CD4-positive, alpha-beta T cell treated with Interleukin-17A for 4 hours (primary cell): ENCODE data around the gene CS.
A peak's percentile ranks its signal among the peaks of the same experiment; 100 is the strongest.
"Not testable (repeated sequence)": the region's sequence is repeated elsewhere in the genome, so short reads cannot be mapped to it uniquely, and the experiment has no call there.

ENCODE experiments used
- DNase-seq: peaks from one replicate; pipeline ENCODE4 v3.0.0-alpha.2; 2020; ENCODE audit warnings: mixed read lengths

CS gene

DNA sequence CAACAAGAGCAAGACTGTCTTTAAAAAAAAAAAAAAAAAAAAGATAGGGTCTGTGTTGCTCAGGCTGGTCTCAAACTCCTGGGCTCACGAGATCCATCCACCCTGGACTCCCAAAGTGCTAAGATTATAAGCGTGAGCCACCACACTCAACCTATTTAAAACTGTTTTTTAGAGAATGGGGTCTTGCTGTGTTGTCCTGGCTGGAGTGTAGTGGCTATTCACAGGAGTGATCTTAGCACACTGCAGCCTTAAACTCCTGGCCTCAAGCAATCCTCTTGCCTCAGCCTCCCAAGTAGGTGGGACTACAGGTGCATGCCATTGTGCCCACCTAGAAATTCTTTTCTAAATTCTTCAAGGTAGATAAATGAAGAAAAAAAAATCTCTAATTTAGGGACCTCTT lies 25.8 kb downstream of the CS start:
- no peak for DNase-seq

DNA sequence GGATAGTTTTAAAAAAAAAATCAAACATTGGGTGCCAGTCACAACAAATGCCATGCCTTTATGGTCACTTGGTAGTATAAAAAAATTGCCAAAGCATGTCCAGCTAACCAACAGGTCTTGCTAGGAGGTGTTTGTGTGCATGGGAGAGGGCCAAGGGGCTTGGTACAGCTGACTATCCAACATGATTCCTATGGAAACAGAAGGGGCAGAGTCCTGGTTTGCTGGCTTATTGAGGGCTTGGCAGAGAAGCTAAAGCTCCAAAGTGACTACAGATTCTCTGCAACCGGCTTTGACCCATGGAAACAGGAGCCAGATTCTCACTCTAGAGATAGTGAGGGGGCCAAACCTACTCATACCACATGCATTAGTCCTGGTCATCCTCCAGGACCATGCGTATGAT lies 27.7 kb downstream of the CS start:
- not testable (repeated sequence) for DNase-seq

DNA sequence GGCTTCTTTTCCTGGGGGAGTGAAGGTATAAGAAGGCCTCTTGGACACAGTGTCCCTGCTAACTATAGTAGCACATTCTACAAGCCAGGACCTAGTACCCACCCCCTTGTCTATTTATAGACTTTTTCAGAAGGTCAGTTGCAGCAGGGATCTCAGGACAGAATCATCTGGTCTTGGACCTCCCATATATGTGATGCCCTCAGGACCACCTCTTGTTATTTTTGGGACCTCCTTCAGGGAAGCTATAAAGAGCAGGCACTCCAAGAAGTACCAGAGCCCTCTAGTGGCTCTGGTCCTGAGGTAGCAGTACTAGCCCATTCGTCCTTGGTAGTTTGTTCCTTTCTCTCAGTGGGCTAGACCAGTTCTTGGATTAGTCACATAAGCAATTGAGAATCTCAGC lies 29.1 kb downstream of the CS start:
- peak; percentile 16 for DNase-seq

DNA sequence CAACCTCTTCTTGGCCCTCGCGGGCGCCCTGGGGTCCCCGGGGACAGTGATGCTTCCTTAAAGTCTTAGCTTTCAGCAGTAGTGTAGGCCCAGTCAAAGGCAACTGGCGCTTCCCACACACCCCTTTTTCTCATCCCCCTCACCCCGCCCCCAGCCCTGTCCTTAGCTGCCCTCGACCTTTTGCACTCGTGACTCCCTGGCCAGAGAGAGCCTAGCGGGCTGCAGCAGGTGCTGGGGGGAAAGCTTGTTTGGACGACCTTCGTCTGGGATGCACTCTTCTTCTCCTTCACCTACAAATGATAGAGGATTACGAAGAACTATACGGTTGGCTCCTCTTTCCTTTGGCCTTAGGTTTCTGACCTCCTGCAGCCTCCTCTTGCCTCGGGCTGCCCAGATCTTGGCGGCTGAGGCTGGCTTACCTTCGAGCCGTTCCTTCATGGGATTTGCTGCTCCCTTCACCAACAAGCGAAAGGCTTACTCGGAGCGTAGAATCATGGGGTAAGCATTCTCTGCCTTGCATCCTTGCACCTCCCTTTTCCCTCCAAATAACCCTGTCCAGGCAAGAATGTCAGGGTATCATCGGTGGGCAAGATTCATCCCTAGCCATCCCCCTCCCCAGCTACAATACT lies 32.6 kb downstream of the CS start:
- no peak for DNase-seq

DNA sequence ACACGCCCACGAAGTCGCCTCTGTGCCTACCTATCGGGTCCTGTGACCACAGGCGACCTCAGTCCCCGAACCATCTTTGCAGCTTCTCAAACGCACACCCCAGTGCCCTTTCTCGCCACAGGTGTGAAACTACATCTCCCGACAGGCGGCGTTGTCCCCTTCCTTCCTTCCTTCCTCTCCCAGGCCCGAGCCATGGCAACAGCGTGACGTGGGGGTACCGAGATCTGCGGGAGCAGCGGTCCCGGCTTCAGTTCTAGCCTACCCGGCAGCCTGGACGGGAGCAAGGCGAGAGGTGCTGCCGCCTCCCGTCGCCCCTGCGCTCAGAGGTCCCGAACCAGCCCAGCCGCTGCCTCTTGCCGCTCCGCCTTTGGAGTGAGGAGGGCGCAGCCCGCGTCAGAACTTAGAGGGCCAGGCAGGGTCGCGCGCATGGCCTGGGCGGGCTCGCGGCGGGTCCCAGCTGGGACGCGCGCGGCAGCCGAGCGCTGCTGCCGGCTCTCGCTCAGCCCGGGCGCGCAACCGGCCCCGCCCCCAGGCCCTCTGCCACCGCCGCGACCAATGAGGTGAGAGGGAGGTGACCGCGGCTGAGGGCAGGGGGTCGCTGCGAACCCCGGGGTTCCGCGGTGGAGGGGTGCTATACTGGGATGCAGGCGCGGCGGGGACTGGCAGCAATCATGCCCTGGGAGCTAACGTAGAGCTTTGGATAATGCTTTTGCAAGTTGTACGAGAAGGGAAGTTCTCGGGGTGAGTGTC lies 33.3 kb downstream of the CS start, which contains the start of gene COQ10A:
Gene COQ10A, plus strand, starts transcription at position 250 of the 750 bp plus-strand sequence. Its CDS starts 177 bp downstream, at position 427.
- DNase-seq, result peak; percentile 93

DNA sequence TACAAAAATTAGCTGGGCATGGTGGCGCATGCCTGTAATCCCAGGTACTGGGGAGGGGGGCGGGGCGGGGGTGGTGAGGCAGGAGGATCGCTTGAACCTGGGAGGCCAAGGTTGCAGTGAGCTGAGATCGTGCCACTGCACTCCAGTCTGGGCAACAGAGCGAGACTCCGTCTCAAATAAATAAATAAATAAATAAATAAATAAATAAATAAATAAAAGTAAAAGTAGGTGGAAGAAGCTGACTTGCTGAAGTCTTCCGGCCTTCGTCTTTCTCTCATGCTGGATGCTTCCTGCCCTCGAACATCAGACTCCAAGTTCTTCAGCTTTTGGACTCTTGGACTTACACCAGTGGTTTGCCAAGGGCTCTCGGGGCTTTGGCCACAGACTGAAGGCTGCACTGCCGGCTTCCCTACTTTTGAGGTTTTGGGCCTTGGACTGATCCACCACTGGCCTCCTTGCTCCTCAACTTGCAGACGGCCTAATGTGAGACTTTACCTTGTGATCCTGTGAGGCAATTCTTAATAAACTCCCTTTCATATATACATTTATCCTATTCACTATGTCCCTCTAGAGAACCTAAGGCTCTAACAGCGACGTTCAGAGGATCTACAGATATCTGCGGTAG lies 34.0 kb downstream of the CS start:
- DNase-seq, result not testable (repeated sequence)

DNA sequence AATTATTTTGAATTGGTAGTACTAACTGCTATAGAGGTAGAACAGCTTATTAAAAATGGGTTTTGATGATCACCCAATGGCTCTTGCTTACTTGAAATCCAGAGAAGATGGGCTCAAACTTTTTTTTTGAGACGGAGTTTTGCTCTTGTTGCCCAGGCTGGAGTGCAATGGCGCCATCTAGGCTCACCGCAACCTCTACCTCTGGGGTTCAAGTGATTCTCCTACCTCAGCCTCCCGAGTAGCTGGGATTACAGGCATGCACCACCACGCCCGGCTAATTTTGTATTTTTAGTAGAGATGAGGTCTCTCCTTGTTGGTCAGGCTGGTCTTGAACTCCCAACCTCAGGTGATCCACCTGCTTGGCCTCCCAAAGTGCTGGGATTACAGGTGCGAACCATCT lies 37.2 kb downstream of the CS start:
- DNase-seq, result not testable (repeated sequence)

DNA sequence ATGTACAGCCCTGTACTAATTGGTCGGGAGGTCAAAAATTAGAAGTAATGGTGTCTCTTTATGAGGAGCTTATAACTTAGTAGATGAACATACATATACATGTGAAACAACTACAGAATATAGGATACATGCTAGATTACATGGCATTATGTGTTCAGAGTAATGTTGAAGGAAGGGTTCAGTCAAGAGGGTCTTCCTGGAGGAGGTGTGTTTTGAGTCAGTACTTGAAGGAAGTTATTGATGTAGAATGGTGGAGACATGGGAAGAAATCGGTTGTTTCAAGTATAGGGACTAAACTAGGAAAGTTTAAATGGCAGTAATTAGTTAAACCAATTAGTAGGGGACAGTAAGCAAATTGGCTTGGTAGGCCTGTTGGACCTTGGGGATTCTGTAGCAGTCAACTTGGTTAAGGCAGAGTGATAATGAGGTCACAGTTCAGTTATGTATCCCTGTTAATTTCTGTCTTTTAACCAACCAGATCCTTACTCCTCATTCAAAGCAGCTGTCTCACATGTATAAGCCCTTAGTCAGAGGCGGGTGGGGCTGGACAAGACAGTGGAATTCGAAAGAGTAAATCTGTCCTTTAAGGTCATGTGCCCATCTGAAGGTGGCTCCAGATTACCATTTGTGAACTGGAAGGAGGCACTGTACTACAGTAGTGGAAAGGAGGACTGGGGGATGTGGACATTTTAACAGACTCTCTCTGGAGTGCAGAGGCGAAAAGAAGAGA lies 38.5 kb downstream of the CS start:
- DNase-seq, result no peak

DNA sequence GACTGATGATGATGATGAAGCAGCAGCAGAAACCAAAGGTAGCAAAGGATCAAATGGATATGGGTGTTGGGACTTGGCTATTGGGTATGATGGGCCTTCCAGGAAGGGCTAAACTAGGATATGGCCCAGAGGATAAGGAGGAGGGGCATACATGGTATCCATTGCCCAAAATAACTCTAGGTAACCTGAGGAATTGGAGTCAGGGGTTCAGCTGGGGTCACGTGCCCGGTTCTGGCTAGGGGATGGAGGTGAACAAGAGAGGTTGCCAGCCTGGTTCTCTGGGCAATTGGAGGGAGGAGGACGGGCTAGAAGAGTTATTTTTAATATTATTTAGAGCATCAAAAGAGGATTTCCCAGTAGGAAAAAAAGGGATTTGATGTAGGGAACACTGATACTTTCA lies 39.2 kb downstream of the CS start:
- no peak for DNase-seq

DNA sequence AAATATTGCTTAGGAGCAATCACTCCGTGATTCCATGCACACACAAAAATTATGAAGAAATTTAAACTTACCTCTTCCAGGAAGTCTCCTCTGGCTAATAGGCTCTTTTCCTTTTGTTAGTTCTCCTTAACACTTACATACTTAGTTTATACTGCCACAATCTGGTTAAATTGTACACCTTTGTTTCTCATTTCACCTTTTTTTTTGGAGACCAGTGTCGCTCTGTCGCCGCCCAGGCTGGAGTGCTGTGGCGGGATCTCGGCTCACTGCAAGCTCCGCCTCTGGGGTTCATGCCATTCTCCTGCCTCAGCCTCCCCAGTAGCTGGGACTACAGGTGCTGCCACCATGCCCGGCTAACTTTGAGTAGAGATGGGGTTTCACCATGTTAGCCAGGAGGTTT lies 39.8 kb downstream of the CS start:
- DNase-seq, result no peak

DNA sequence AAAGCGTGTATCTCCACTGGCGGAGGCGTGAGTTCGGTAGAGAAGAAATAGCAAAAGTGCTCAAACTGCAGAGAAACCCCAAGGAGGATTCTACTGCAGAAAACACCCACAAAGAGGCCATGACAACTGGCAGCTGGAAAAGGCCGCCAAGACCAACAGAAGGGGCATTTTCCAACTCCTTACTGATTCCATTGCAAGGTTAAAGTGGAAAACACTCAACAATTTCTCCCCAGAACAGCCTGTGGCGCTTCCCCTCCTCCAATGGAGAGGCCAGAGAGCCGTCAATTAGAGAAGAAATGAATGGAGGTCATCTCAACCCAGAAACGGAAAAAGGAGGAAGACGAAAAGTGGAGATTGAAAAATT lies 41.3 kb downstream of the CS start:
- DNase-seq, result no peak

DNA sequence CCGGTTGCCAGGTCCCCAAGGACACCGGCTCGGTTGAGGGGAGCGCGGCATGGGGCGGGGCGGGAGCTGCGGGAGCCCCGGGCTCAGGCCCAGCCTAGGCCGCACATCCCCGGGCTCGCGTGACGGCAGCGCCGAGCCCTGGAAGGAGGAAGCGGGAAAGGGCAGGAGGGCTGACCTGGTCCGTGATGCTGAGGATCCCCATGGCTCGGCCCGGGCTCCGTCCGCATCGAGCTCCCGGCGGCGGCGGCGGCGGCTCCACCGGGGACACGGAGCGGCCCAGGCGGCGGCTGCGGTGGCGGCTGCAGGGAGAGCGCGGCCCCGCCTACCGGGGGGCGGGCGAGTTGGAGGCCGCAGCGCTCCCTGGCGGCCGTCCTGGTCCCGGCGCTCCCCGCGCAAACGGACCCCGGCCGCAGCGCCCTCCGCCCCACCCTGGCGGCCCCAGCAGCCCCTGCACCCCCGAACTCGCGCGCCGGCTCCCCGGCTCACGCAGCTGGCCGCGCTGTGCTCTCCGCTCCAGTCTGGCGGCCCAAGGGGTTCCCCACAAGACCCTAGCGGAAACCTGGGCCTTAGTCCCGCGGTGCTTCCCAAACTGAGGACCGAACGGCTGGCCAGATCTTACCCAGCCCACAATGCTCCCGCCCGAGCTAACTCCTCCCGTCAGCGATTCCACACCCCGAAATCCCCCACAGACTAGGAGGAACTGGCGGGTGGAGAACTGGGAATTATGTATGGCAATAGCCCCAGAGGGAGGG lies 41.9 kb downstream of the CS start, which contains the start of gene ANKRD52:
Gene ANKRD52, minus strand, starts transcription at position 317 of the 752 bp plus-strand sequence. Its CDS starts 115 bp downstream, at position 202.
- DNase-seq, result peak; percentile 89

DNA sequence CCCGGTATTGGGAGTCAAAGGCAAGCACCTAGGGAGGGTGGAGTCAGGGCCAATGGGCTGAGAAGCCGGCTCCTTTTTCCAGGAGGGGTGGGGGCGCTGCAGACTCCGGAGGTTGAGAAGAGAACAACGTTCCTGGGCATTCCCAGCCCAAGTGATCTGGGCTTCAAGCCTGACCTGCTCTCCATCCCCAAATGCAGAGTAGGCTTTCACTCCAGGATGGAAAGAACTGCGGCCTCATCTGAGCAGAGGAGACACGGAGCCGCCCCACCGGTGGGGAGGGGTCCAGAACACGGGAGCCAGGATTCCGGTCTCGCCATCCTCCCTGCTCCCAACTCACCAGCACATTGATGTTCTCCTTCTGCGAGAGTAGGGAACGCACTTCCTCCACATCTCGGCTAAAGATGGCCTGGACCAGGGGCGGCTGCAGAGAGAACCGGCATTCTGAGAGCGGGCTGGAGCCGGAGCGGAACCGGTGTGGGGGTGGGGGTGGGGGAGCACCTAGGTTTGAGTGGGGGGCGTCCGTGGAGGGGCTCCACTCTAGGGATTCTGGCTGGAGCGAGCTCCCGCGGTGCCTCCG lies 42.6 kb downstream of the CS start:
- DNase-seq, result peak; percentile 22

DNA sequence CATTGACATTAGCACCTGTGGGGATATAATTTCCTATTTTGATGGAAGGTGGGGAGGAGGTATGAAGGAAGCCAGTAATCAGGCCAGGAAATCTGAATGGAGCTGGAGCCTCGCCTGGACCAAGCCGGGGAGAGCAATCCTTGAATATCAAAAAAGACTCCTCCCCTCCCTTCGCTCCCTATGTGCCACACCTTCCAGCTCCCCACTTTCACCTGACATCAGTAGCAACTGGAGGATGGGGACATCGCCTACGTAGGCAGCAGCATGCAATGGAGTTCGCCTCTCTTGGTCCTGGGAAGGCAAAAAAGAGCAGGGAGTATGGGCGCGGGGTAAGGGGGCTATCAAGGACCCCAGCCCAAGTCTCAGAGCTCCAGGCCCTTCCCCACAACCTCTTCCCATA lies 43.1 kb downstream of the CS start:
- DNase-seq, result no peak

DNA sequence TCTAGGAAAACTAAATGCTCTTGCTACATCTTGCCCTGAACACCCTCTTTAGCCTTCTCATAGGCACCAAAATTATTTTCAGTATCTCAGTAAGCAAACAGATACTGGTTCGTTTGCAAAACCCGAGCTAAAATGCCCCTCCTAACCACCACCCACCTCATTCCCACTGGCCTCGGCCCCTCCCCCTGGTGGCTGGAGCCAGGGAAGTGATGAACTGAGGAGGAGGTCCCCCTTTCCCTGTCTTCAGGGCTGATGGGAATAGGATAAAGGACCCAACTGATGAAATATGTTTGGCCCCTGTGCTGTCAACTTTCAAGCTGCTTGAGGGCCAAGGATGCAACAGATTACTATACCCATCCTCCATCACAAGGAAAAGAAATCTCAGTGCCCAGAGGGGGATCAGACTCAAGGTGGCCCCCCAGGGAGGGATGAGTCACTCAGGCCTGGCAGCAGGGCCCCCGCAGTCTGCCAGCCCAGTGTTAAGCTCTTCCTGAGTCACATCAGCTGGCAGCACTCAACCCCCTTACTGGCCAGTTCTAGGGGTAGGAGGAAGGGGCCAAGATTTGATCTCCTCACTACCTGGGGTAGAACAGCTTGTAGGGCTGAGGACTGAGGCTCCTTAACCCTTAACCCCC lies 43.7 kb downstream of the CS start:
- no peak for DNase-seq

DNA sequence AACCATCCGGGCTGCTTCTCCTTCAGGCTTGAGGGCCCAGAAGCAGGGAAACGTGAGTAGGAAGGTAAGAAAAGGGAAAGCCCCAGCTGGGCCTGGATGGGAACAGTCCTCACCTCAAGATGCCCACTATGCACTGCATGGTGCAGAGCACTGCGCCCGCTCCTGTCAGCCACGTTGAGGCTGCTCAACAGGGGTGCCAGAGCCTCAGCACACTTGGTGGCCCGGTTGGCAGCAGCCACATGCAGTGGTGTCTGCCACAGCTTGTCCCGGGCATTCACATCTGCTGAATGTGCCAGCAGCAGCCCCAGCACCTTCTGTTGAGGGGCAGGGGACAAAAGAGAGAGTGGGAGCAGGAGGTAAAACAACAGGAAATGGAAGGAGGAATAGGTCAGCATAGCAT lies 44.5 kb downstream of the CS start:
- no peak for DNase-seq

DNA sequence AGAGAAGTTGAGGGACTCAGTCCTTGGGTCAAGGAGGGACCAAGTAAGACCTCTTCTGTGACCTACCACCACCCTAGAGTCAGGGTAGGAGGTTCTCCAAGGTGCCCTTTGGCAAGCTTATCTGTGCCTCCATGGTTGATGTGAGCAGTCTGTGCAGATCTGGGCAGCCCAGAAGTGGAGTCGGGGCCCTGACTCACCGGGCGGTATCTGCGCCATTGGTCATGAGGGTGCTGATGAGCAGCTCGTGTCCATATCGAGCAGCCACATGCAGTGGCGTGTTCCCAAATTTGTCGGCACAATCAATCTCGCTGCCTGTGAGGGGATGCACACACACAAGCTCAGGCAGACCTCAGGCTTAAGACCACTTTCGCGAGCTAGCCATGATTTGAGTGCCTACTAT lies 47.0 kb downstream of the CS start:
- DNase-seq, result no peak

DNA sequence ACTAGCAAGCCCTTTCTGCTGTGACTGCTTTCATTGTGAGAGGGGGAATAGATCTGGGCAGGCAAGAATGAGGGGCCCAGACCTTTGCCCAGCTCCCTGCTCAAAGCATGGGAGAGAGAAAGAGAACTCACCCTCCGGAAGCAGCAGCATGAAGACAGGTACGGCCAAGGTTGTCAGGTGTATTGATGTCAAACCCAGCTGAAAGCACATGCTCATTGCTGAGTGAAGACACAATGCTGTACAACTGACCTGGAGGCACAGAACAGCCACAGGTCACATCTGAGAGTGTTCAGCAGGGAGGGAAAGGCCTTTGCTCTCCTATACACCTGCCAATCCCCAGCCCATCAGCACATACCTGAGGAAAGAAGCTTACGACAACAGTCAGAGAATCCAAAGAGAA lies 47.5 kb downstream of the CS start:
- DNase-seq, result no peak

DNA sequence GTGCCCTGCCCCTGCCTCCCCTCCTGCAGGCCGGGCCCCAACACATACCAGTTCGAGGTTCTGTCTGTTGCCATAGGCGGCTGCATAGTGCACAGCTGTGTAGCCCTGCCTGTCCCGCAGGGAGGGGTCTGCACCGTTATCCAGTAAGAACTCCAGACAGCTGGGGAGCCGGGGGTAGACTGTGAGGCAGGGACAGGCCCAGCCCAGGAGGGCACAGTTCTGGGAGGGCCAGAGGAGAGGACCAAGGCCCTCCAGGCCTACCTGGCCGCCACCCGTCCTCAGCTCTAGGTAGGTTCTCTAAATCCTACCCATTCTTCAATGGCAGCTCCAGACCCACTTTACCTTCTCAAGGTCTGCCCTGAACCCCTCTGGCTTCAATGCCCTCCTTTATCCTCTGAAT lies 51.4 kb downstream of the CS start:
- no peak for DNase-seq

DNA sequence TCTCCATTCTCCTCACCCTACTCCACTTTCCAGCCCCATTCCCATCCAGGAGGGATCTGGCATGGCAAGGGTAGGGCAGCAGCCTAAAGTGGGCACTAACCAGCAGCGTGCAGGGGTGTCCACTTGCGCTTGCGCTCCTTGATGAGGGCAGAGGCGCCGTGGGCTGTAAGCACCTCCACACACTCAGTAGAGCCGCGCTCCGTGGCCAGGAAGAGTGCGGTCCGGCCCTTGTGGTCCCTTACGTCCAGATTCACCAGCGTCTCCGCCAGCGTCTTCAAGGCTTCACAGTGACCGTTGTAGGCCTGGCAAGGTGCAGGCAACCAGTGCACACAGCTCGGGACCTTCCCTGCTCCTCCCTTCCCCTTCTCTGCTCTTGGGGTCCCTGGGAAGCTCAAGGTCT lies 52.2 kb downstream of the CS start:
- DNase-seq, result no peak

DNA sequence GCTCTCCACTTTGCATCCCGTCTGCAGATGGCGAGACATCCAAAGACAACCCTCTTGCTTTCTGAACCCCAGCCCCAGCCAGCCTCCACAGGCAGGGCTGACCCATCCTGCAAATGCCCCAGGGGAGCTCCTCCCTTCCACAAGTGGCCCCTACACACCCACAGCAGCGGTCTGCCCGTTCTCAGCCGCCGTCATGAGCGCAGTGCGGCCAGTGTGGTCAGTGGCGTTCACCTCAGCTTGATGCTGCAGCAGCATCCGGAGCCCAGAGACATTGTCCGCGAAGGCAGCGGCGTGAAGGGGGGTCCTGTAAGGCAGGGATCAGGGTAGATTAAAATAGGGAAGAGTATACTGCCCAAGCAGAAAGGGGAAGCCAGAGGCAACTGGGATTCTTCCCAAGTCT lies 55.6 kb downstream of the CS start:
- DNase-seq, result no peak

DNA sequence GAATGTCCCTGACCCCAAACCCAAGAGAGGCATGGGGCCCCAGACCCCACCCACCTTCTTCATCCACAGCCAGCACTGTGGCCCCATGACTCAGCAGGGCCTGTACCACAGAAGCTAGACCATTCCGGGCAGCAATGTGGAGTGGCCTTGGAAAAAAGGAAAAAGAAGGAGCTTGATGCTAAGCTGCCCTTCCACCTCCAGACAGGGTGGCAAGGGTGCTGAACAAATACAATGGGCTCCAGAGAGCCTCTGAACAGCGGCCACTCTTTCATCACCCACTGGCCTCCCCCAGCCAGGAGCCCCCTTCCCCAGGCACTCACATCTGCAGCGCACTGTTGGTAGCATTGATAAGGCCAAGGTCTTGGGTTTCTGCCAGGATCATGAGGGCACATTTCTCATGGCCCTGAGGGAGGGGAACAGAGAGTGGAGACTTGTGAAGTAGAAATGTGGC lies 56.4 kb downstream of the CS start:
- no peak for DNase-seq
